HEK293 (cell line): ENCODE results near the gene ERICH3.

ENCODE experiments used
- CTCF ChIA-PET: fragments of 350-600 bp; formaldehyde crosslinking; extraction: SDS; loops from one replicate; lab custom pipeline; 2021; ENCODE audit warnings: antibody characterized with exemption; lab: Yijun Ruan, JAX
- POLR2A ChIA-PET: fragments of 300-600 bp; formaldehyde crosslinking; extraction: SDS; loops from one replicate; lab custom pipeline; 2020; ENCODE audit warnings: antibody characterized with exemption, inconsistent platforms; lab: Yijun Ruan, JAX
- H3K27ac ChIP-seq: fragments of 200-500 bp; sonication (Bioruptor generic); 2 replicates; pipeline ENCODE4 v1.5.1; 2014; ENCODE audit warnings: low read depth, low read length, control low read depth, inconsistent platforms; ENCODE audit errors: extremely low read depth
- H3K36me3 ChIP-seq, 2 experiments: fragments of 200-500 bp in 1 of 2; sonication (Bioruptor generic) in 1 of 2; 1 replicate in 1 of 2; 2 replicates in 1 of 2; pipeline ENCODE4 v1.5.1; 2014 to 2017; ENCODE audit warnings: inconsistent platforms in 2 of 2, low read length in 2 of 2; ENCODE audit not compliant: control insufficient read depth in 2 of 2, insufficient read depth in 1 of 2
- H3K4me1 ChIP-seq: fragments of 200-500 bp; sonication (Bioruptor generic); 2 replicates; pipeline ENCODE4 v1.5.1; 2014; ENCODE audit warnings: mild to moderate bottlenecking, low read length, inconsistent platforms; ENCODE audit not compliant: control insufficient read depth, insufficient read depth
- H3K4me3 ChIP-seq: 2 replicates; pipeline ENCODE4 v1.5.1; 2011; ENCODE audit warnings: low read depth, mild to moderate bottlenecking, control low read depth, low read length, moderate library complexity
- H3K9me3 ChIP-seq: fragments of 200-500 bp; sonication (Bioruptor generic); 2 replicates; pipeline ENCODE4 v1.5.1; 2014; ENCODE audit warnings: low read depth, low read length, inconsistent platforms; ENCODE audit not compliant: control insufficient read depth, insufficient read depth
- HOXC10 ChIP-seq: sonication (generic); formaldehyde crosslinking; IDR thresholded peaks from 2 replicates; pipeline ENCODE4 v1.8.1; 2023; ENCODE audit warnings: mild to moderate bottlenecking, missing genetic modification reagents
- OVOL3 ChIP-seq: fragments of 450-650 bp; formaldehyde crosslinking; IDR thresholded peaks from 2 replicates; pipeline ENCODE4 v1.5.1; 2016; ENCODE audit warnings: missing biosample characterization, missing genetic modification characterization
- PRDM10 ChIP-seq: fragments of 450-650 bp; formaldehyde crosslinking; IDR thresholded peaks from 2 replicates; pipeline ENCODE4 v1.5.1; 2016; ENCODE audit warnings: missing biosample characterization, missing genetic modification characterization
- TCF7L2 ChIP-seq: IDR thresholded peaks from 2 replicates; pipeline ENCODE4 v1.6.1; 2011; ENCODE audit warnings: low read depth, mild to moderate bottlenecking, inconsistent platforms, low read length, moderate library complexity, borderline replicate concordance
- ZBTB11 ChIP-seq: fragments of 450-650 bp; formaldehyde crosslinking; conservative IDR thresholded peaks from 2 replicates; pipeline ENCODE4 v1.5.1; 2016; ENCODE audit warnings: low read depth, missing biosample characterization, missing genetic modification characterization
- ZBTB20 ChIP-seq: fragments of 450-650 bp; formaldehyde crosslinking; IDR thresholded peaks from 2 replicates; pipeline ENCODE4 v1.5.1; 2016; ENCODE audit warnings: missing biosample characterization, missing genetic modification characterization
- ZFP37 ChIP-seq: fragments of 450-650 bp; formaldehyde crosslinking; IDR thresholded peaks from 2 replicates; pipeline ENCODE4 v1.5.1; 2016; ENCODE audit warnings: missing biosample characterization, missing genetic modification characterization
- ZNF114 ChIP-seq: fragments of 450-650 bp; formaldehyde crosslinking; IDR thresholded peaks from 2 replicates; pipeline ENCODE4 v1.5.0; 2017; ENCODE audit warnings: missing biosample characterization, missing genetic modification characterization
- ZNF175 ChIP-seq: fragments of 450-650 bp; formaldehyde crosslinking; IDR thresholded peaks from 2 replicates; pipeline ENCODE4 v1.5.1; 2016; ENCODE audit warnings: missing biosample characterization, missing genetic modification characterization
- ZNF223 ChIP-seq: fragments of 450-650 bp; formaldehyde crosslinking; IDR thresholded peaks from 2 replicates; pipeline ENCODE4 v1.5.1; 2016; ENCODE audit warnings: missing biosample characterization, missing genetic modification characterization
- ZNF324 ChIP-seq: fragments of 450-650 bp; formaldehyde crosslinking; IDR thresholded peaks from 2 replicates; pipeline ENCODE4 v1.5.1; 2016; ENCODE audit warnings: missing biosample characterization, missing genetic modification characterization
- ZNF335 ChIP-seq: fragments of 450-650 bp; formaldehyde crosslinking; conservative IDR thresholded peaks from 2 replicates; pipeline ENCODE4 v1.5.1; 2016; ENCODE audit warnings: missing biosample characterization, missing genetic modification characterization
- ZNF37A ChIP-seq: fragments of 450-650 bp; IDR thresholded peaks from 2 replicates; pipeline ENCODE4 v1.5.1; 2018; ENCODE audit warnings: missing biosample characterization, missing genetic modification characterization
- ZNF398 ChIP-seq: fragments of 450-650 bp; formaldehyde crosslinking; IDR thresholded peaks from 2 replicates; pipeline ENCODE4 v1.5.1; 2017; ENCODE audit warnings: missing biosample characterization, missing genetic modification characterization
- ZNF404 ChIP-seq: fragments of 450-650 bp; formaldehyde crosslinking; IDR thresholded peaks from 2 replicates; pipeline ENCODE4 v1.5.1; 2017; ENCODE audit warnings: missing biosample characterization, missing genetic modification characterization
- ZNF449 ChIP-seq: fragments of 450-650 bp; formaldehyde crosslinking; IDR thresholded peaks from 2 replicates; pipeline ENCODE4 v1.5.1; 2017; ENCODE audit warnings: missing biosample characterization, mild to moderate bottlenecking, missing genetic modification characterization, moderate library complexity
- ZNF560 ChIP-seq: fragments of 450-650 bp; formaldehyde crosslinking; IDR thresholded peaks from 2 replicates; pipeline ENCODE4 v1.5.1; 2017; ENCODE audit warnings: missing biosample characterization, missing genetic modification characterization, borderline replicate concordance
- ZNF585B ChIP-seq: fragments of 450-650 bp; formaldehyde crosslinking; IDR thresholded peaks from 2 replicates; pipeline ENCODE4 v1.5.1; 2016; ENCODE audit warnings: missing biosample characterization, missing genetic modification characterization
- ZNF610 ChIP-seq: fragments of 450-650 bp; formaldehyde crosslinking; IDR thresholded peaks from 2 replicates; pipeline ENCODE4 v1.5.1; 2016; ENCODE audit warnings: missing biosample characterization, missing genetic modification characterization, borderline replicate concordance
- ZNF658 ChIP-seq: fragments of 450-650 bp; formaldehyde crosslinking; IDR thresholded peaks from 2 replicates; pipeline ENCODE4; 2016; ENCODE audit warnings: missing biosample characterization, missing genetic modification characterization
- ZNF677 ChIP-seq: fragments of 450-650 bp; IDR thresholded peaks from 2 replicates; pipeline ENCODE4 v1.5.0; 2018; ENCODE audit warnings: missing biosample characterization, mild to moderate bottlenecking, missing genetic modification characterization, moderate library complexity
- ZNF791 ChIP-seq: fragments of 450-650 bp; formaldehyde crosslinking; IDR thresholded peaks from 2 replicates; pipeline ENCODE4 v1.5.1; 2016; ENCODE audit warnings: missing biosample characterization, missing genetic modification characterization
- ZNF792 ChIP-seq: fragments of 450-650 bp; formaldehyde crosslinking; IDR thresholded peaks from 2 replicates; pipeline ENCODE4 v1.5.1; 2016; ENCODE audit warnings: missing biosample characterization, missing genetic modification characterization
- ZSCAN23 ChIP-seq: fragments of 450-650 bp; formaldehyde crosslinking; IDR thresholded peaks from 2 replicates; pipeline ENCODE4 v1.5.1; 2016; ENCODE audit warnings: missing biosample characterization, missing genetic modification characterization

Gene ERICH3

GRCh38 chr1:74681851-74682250 is 8.3 kb upstream of the ERICH3 start:
- no peak overlapping the region for H3K4me3 ChIP-seq
- H3K36me3 ChIP-seq: no peaks in the 10 kb centered on the region
- H3K9me3 ChIP-seq: no peaks in the 10 kb centered on the region
- POLR2A ChIA-PET: no interaction called here
- no peak overlapping the region for H3K27ac ChIP-seq
- CTCF ChIA-PET: no interaction called here
- no peaks in the 10 kb centered on the region for H3K4me1 ChIP-seq
- no peak for TF ChIP-seq HOXC10 (CRISPR knock-in tag)
- TF ChIP-seq ZNF791: no peak
- no peak for TF ChIP-seq ZNF792 (tag by site-specific recombination)
- no peak for TF ChIP-seq TCF7L2
- no peak for TF ChIP-seq ZBTB20 (tag by site-specific recombination)
- TF ChIP-seq ZNF404 (tag by site-specific recombination): no peak
- TF ChIP-seq ZNF324: no peak
- no peak for TF ChIP-seq ZNF560 (tag by site-specific recombination)
- TF ChIP-seq ZFP37: no peak
- no peak for TF ChIP-seq ZNF585B
- no peak for TF ChIP-seq ZSCAN23 (tag by site-specific recombination)
- TF ChIP-seq ZNF449 (tag by site-specific recombination): no peak
- TF ChIP-seq ZNF677 (tag by site-specific recombination): no peak
- no peak for TF ChIP-seq ZNF37A (tag by site-specific recombination)
- TF ChIP-seq ZNF223 (tag by site-specific recombination): no peak

- TF ChIP-seq ZNF658 (no peak), OVOL3 (no peak), ZNF114 (tag by site-specific recombination) (no peak), ZNF175 (no peak)
- ChIA-PET POLR2A (no interaction called here), CTCF (no interaction called here)
- Histone ChIP-seq H3K4me1 (no peaks in the 10 kb centered on the region), H3K36me3 (no peaks in the 10 kb centered on the region), H3K4me3 (no peak overlapping the region), H3K27ac (no peak overlapping the region), H3K9me3 (no peaks in the 10 kb centered on the region)
These were observed 7.9 kb upstream of the ERICH3 start for GRCh38 chr1:74681449-74681848.

GRCh38 chr1:74681001-74681400 is 7.4 kb upstream of the ERICH3 start:
- H3K4me1 ChIP-seq: no peaks in the 10 kb centered on the region
- no peaks in the 10 kb centered on the region for H3K9me3 ChIP-seq
- POLR2A ChIA-PET: no interaction called here
- H3K4me3 ChIP-seq: no peak overlapping the region
- no peaks in the 10 kb centered on the region for H3K36me3 ChIP-seq
- H3K27ac ChIP-seq: no peak overlapping the region
- CTCF ChIA-PET: no interaction called here
- TF ChIP-seq ZBTB11 (tag by site-specific recombination) (no peak), PRDM10 (tag by site-specific recombination) (no peak), ZNF398 (no peak), ZNF610 (tag by site-specific recombination) (no peak), ZNF335 (tag by site-specific recombination) (no peak)
